Raji (cell line): Measurements from ENCODE around the gene SETD1A.

ENCODE experiments used
- POLR2A ChIP-seq: IDR thresholded peaks from 2 replicates; pipeline ENCODE4 v1.6.1; 2011; ENCODE audit warnings: low read depth, low read length, control low read depth; ENCODE audit not compliant: insufficient read depth

The SETD1A gene

DNA sequence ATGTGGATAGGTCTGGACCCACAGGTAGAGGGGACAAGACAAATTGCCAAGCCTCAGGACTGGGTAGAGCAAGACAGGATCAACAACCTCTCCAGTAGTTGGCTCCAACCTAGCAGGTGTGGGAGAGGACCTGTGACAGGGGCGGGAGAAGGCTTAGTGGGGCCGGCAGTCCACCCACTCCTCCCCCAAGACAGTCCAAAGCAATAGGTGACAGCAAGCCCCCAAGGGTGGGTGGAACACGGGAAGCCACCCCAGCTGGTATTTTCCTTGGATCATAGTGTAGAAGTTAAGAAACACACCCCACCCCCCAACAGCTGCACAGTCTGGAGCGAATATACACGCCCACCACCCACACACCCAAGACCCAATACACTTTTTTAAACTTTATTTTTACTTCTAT, 71.7 kb downstream of the SETD1A start:
- TF ChIP-seq POLR2A = no peak

DNA sequence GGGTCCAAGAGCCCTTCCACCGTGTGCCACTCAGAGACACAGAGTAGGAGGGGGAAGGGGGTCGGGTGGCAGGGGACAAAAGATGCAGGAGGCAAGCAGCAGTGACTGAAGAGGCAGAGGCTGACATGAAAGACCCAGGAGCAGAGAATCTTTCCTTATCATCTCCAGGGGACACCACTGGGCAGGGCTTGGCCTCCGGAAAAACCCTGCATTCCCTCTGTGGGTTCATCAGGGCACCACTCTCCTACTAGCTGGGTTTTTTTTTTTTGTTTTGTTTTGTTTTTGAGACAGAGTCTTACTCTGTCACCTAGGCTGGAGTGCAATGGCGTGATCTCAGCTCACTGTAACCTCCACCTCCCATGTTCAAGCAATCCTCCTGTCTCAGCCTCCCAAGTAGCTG, 73.7 kb downstream of the SETD1A start:
- no peak for TF ChIP-seq POLR2A

DNA sequence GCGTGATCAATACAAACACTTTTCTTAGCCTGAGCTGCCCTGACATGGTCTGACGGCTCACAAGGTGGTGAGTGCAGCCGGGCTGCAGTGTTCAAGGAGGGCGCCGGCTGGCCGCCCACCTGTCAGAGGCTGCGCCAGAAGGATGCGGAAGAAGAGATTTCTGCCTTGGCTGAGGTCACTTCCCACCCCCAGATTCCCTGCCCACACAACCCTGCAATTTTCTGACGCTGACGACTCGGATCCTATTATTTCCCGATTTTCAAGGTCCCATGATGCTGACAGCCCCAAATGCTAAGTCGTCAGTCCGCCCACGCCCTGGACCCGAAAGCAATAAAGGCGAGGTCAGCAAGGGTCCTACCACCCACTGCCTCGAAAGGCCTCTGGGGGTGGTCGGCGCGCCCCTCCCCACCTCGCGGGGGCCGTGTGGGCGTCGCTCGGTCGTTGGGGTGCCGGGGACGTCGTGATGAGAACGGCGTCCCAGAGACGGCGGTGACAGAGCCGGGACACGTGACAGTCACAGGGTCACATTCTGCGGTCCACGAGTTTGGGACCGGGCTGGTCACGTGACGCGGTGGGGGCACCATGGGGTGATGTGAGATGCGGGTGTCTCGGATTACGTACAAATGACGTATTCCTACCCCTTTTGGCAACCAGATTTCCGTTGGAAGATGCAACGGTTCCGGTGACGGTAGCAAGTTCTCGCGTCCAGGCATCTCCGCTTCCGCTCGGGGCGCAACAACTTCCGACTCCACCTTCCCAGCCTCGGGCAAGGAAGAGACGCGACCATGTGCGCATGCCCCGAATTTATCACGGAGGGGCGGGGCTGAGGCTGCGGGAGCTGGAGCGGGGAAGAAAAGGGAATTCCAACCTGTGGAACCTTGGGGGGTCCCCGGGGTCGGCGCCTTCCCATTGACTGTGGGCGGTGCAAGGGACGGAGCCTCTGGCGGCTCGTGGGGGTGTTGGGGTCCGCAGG, 75.5 kb downstream of the SETD1A start, which contains the start of gene STX4:
TSS of gene STX4 (plus strand) at position 823 of the 973 bp plus-strand sequence. CDS start 248 bp downstream, outside the sequence.
- peak; percentile 76 for TF ChIP-seq POLR2A

DNA sequence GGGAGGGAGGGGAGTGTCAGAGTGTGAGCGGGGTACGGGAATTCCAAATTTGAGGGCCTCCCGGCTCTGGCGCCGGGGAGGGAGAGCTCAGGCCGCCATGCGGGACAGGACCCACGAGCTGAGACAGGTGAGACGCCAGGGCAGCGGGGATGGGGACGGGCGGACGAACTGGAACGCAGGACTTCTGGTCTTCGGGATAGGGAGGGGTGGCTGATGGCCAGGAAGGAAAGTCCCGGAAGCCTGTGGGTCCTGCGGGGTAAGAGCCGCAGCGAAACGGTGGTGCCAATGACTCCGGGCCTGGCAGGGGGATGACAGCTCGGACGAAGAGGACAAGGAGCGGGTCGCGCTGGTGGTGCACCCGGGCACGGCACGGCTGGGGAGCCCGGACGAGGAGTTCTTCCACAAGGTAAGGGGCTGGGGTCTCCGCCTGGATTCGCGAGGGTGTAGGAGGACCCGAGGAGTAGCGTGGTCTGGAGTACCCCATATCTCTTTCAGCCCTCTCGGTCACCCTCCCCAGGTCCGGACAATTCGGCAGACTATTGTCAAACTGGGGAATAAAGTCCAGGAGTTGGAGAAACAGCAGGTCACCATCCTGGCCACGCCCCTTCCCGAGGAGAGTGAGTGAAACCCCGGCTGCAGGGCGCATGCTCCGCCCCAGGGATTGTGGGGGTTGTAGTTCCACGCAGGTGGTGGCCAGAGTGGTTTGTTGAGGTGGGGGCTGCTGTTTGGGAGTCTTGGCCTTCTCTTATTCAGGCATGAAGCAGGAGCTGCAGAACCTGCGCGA, 76.3 kb downstream of the SETD1A start:
- peak; percentile 41; the same call in 1 of the 2 replicates for TF ChIP-seq POLR2A
